Astrocyte (in vitro differentiated cells and primary cell): ENCODE measurements around the gene UNC5C.

Source experiments
- EZH2 ChIP-seq: IDR thresholded peaks from 2 replicates; pipeline ENCODE4 v1.6.1; 2012; ENCODE audit warnings: mild to moderate bottlenecking, low read length, inconsistent platforms; ENCODE audit not compliant: insufficient read depth
- TF ChIP-seq, protein P1 (sequence below): IDR thresholded peaks from 2 replicates; pipeline ENCODE4 v1.5.1; 2011; ENCODE audit warnings: low read depth, mild to moderate bottlenecking, inconsistent platforms, low read length, moderate library complexity; ENCODE audit not compliant: insufficient read depth

DNA sequence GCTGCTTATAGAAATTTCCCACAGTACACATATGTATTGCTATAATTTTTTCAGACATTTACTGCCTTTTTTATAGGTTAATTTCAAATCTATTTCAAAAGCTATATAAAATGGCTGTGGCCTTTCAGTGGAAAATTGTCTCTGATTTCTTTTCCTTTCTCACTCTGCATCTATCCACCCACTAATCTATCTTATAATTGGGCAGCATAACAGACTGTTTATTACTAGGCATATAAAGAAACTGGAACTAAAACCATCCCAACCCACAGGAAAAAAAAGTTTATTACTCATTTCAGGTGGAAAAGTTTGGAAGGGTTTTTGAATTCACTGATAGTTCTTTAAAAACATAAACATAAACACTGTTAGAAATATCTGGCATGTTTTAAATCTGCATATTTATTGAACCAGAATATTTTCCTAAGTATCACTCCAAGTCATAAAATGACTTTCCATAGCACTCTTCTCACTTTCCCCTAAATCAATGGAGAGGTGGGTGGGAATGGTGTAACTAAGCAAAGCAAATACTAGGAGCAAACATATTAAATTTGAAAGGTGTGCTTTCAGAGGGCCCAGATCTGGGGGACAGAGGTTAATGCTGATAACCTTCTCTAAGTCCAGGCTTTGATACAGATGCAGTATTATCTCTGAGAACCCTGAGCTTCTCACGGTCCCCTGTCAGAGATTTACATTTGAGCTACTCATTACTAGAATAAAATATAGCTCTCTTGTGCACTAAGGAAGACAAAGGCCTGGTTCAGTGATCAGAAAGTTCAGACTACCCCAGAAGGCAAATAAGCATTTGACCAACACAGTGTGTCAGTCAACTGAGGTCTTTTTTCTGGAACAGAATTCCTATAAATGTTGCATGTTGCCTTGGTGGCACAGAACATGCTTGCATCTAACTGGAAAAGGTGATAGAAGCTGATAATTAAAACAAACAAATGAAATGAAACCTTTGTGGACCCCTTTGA lies 328.3 kb downstream of the UNC5C start:
- TF ChIP-seq, protein P1, sequence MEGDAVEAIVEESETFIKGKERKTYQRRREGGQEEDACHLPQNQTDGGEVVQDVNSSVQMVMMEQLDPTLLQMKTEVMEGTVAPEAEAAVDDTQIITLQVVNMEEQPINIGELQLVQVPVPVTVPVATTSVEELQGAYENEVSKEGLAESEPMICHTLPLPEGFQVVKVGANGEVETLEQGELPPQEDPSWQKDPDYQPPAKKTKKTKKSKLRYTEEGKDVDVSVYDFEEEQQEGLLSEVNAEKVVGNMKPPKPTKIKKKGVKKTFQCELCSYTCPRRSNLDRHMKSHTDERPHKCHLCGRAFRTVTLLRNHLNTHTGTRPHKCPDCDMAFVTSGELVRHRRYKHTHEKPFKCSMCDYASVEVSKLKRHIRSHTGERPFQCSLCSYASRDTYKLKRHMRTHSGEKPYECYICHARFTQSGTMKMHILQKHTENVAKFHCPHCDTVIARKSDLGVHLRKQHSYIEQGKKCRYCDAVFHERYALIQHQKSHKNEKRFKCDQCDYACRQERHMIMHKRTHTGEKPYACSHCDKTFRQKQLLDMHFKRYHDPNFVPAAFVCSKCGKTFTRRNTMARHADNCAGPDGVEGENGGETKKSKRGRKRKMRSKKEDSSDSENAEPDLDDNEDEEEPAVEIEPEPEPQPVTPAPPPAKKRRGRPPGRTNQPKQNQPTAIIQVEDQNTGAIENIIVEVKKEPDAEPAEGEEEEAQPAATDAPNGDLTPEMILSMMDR = no peak
- TF ChIP-seq EZH2 = no peak
